ENCODE measurements around the gene OSBPL8.
A peak's percentile ranks its signal among the peaks of the same experiment; 100 is the strongest.

Gene OSBPL8, protein sequence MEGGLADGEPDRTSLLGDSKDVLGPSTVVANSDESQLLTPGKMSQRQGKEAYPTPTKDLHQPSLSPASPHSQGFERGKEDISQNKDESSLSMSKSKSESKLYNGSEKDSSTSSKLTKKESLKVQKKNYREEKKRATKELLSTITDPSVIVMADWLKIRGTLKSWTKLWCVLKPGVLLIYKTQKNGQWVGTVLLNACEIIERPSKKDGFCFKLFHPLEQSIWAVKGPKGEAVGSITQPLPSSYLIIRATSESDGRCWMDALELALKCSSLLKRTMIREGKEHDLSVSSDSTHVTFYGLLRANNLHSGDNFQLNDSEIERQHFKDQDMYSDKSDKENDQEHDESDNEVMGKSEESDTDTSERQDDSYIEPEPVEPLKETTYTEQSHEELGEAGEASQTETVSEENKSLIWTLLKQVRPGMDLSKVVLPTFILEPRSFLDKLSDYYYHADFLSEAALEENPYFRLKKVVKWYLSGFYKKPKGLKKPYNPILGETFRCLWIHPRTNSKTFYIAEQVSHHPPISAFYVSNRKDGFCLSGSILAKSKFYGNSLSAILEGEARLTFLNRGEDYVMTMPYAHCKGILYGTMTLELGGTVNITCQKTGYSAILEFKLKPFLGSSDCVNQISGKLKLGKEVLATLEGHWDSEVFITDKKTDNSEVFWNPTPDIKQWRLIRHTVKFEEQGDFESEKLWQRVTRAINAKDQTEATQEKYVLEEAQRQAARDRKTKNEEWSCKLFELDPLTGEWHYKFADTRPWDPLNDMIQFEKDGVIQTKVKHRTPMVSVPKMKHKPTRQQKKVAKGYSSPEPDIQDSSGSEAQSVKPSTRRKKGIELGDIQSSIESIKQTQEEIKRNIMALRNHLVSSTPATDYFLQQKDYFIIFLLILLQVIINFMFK

DNA sequence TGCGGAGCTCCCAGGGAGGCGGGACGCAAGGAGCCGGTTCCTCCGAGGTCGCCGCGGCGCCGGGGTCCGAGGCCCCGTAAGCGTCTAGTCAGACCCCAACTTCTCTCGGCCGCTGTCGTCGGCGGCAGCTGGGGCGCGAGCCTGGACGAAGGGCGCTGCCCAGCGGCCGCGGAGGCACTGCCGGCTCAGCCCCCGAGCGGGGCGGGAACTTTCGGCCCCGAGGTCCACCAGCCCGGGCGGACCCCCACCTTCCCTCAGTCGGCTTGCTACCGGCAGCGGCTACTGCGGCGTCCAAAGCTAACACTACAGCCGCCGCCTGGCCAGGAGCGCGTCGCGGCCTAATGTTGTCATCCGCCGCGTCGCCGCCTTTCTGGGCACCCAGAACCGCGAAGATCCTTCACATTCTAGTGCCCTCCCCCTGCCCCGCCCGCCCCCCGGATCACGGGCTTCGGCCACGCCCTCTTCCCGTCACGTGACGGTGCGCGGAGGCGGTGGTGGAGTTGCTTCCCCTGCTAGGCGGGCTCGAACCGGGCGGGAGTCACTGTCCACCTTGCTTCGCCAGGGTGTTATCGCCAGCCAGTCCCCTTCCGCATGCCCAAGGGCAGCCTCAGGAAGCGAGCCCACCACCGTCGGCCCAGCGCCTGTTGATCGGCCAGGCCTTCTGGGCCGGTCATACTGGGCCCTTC is at the start of gene OSBPL8:
TSS of gene OSBPL8 (minus strand) at position 372 of the 686 bp plus-strand sequence. CDS start 72,220 bp downstream, outside the sequence.
- peak; percentile 65 to 97 (median 92) for DNase-seq

DNA sequence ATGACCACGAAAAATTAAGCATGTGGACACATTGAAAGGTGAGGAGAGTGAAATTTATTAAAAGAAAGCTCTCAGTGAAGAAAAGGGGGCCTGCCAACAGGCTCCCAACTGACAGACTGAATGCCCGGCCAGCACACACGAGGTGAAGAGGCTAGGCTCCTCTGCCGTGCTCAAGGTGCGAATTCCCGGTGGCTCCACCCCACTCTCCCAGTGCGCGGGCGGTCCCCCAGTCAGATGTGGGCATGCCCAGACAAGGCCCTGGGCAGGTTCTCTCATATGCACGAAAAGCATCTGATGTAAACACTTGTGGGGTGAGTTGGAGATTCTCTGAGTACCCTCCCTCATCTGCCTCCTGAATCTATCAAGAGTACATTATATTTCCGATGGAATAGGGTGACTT is 48.5 kb upstream of the OSBPL8 start:
- DNase-seq = no peak

DNA sequence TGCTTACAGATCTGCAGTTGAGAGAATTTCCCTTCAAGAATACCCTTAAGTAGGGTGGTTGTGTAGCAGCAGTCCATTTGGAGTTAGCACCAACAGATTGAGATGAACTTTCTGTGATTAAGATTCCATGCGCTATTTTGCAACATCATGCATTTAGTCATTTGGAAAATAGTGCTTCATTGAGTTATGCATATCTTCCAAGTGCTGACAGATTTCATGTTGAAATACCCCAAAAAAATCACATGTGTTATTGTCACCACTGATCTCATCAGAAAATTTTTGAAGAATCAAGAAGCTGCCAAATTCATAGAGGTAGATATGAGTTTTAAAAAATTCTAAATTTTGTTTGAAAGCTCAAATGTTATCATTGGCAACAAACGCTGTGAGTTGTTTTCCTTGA is 35.5 kb upstream of the OSBPL8 start:
- no peak for DNase-seq

DNA sequence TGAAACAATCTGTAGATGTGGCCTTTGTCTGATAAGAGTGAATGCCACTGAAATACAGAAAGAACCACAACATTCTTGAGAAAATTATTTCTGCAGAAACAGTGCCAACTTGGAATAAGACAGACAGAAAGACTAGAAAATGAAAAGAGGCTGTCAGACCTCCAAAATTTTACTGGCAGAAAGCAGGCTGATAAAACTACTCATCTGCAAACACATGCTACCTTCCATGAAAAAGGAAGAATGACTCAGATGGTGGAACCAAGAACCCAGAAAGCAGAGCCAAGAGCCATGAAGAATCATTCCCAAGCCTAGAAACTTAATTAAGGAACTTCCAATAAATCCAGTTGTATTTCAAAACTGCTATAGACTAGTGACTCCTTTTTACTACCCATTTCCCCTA is 31.9 kb upstream of the OSBPL8 start:
- DNase-seq = no peak

DNA sequence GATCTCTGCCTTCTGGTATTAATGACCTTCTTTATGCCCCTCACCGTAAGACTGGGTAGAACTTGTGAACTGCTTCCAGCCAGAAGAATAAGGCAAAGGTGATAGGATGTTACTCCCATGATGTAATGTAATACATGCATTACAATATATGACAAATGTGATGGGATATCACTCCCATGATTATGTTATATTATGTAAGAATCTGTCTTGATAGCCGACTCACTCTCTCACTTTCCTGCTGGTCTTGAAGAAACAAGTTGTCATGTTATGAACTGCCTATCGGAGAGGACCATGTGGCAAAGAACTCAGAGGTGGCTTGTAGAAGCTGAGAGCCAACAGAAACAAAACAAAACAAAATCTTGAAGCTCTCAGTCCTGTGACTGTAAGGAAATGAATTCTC is 30.6 kb upstream of the OSBPL8 start:
- no peak for DNase-seq

DNA sequence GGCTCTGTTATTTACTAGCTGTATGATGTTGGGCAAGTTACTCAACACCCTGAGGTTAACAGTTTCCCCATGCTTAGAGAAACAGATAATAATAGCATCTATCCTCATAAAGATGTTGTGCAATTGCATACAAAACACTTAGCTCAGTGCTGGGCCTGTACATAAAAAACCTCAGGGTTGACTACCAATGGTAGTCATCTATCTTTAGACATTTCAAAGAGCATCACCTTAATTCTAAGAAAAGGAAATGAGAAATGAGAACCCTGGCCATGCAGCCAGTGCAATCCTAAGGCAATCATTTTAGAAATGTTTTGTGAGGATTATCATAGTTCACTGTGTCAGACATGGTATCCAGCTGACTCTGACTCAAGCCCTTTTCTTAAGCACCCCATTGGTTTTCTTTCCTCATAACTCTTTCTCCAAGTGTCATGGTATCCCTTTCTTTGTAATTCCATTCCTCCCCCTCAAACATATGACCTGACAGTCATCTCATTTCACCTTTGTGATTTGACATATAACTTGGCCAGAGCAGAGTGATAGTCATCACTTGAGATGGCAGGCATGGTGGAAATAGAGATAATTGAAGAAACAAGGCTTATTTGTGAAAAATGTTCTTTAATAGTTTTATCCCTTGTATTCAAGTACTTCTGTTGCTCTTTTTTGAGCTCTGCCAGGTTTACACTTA is 29.5 kb upstream of the OSBPL8 start:
- no peak for DNase-seq

DNA sequence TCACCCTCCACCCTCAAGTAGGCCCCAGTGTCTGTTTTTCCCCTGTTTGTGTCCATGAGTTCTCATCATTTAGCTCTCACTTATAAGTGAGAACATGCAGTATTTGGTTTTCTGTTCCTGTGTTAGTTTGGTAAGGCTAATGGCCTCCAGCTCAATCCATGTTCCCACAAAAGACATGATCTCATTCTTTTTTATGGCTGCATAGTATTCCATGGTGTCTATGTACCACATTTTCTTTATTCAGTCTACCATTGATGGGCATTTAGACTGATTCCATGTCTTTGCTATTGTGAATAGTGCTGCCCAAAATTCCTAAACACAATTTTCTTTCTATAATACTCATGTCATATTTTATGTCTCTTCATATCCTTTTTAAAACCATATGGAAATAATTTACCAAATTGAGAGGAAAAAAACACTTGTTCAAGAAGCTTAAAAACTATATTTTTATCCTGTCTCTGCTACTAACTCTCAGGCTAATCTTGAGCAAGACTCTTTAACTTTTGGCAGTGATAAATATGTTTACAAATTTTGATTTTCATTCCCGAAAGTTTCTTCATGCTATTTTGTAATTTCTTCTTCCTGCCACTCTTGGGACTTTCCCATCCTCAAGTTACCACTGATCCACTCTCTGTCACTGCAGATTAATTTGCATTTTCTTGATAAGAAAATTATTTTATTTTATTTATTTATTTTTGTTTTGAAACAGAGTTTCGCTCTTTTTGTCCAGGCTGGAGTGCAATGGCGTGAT is 28.0 kb upstream of the OSBPL8 start:
- no peak for DNase-seq

DNA sequence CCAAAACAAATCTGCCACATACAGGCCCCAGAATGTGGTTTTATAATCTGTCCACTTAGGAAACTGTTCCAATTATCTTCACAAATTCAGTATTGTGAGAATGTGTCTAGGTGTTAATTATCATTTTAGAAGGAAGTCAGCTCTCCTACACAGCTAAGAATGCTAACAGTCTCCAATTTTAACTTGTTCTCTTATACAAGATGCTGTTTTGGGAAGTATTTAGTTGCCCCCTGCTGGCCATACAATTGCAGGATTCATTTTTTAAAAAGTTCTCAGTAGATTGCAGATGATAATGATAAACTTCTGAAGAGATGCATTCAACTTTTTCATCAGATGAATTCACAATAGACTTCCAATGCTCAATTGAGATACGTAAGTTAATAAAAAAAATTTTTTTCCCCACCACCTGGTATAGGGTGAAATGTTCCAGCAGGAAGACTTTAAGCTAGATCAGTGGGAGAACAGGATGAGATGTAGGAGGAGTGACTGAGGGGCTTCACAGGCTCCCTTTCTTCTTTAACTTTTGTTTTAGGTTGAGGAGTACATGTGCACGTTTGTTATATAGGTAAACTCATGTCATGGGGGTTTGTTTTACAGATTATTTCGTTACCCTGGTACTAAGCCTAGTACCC is 27.3 kb upstream of the OSBPL8 start:
- peak in 7 of 56 donors; percentile 0 to 50 (median 15) for DNase-seq

DNA sequence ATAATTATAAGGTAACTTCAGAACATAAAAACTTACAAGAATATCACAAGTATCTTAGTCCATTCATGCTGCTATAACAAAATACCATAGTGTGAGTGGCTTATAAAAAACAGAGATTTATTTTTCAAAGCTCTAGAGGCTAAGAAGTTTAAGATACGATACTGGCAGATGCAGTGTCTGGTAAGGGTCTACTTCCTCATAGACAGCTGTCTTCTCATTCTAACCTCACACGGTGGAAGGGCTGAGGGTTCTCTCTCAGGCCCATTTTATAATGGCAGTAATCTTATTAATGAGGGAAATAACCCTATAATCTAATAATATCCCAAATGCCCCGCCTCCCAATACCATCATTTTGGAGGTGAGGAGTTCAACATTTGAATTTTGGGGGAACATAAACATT is 23.7 kb upstream of the OSBPL8 start:
- DNase-seq = no peak

DNA sequence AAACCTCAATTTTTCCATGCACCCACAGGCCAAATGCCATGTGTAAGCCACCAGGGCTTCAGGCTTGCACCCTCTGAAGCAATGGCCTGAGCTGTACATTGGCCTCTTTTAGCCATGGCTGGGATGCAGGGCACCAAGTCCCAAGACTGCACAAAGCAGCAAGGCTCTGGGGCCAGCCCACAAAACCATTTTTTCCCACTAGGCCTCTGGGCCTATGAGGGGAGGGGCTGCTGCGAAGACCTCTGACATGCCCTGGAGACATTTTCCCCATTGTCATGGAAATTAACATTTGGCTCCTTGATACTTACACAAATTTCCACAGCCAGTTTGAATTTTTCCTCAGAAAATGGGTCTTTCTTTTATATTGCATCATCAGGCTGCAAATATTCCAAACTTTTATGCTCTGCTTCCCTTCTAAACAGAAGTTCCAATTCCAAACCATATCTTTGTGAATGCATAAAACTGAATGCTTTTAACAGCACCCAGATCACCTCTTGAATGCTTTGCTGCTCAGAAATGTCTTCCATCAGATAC is 14.3 kb upstream of the OSBPL8 start:
- DNase-seq = no peak

DNA sequence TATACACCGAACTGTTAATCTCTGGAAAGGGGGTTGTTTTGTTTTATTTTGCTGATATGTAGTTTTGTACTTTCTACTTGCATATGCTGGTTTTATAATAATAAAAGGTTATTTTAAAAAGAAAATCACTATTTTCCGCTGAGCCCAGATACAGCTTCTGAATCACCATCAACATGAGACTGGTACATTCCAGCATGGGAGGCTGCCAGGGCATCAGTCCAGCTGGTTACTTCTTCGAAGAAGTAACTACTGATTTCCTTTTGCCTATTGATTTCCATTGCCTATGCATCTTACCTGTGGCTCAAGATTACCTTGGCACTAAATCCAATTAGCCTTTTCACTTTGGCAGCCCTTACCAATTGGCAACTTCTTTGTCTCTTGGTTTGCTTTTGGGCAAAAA is 11.7 kb upstream of the OSBPL8 start:
- no peak for DNase-seq

DNA sequence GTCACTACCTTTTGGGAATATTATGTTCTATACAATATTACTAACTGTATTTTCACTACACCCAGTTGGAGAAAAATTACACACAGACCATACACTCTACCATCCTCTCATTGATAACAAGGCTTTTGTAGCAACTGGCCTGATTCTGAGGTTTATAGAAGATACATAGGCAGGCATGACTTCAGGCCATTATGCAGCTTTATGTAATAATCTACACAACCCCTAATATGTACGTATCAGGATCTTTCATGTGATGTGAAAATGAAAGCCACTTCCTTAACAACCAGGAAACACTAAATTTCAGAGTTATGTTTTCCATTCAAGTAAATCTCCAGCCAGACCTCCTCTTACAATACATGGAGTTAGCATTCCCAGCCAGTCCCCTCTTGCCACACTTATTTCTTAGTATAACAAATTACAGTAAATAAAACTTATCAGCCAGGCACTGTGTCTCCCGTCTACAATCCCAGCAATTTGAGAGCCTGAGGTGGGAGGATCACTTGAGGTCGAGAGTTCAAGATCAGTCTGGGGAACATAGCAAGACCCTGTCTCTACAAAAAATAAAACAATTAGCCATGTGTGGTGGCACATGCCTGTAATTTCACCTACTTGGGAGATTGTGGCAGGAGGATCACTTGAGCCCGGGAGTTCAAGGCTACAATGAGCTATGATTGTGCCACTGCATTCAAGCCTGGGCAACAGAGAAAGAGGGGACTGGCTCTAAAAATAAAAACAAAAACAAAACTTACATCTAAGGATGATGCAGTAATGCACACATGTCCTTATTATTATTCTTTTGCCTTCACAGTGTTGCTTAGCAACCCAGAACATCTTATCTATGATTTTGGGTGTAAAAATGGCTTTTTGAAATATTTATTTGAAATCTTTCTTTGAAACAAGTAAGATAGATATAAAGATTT is 10.4 kb upstream of the OSBPL8 start:
- no peak for DNase-seq

DNA sequence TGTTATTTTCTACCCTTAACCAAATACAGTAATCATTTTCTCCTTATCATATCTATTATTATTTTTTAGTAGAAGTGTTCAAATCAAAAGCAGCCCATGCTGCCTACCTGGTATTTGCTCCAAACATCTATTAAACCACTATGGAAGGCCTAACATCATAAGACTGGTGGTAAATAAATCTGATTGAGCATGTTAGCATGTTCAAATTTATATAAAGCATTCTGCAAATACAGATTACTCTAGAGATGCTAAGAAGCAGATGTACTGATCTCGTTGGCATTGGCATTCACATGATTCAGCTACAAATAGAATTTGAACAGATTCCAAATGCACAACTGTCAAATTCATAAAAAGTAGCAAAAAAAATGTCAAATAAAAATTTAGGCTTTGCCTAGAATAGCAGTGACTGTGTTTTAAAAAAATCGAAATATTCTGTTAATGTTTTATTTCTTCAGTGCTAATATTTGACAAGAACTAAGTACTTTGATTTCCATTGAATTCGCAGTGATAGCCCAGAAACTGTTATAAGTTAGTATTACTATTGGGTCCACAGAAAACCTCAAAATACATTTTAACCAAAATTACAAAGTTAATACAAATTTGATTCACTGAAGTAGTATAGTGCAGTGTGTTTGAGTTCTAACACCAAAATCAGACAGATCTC is 9.4 kb upstream of the OSBPL8 start:
- no peak for DNase-seq

DNA sequence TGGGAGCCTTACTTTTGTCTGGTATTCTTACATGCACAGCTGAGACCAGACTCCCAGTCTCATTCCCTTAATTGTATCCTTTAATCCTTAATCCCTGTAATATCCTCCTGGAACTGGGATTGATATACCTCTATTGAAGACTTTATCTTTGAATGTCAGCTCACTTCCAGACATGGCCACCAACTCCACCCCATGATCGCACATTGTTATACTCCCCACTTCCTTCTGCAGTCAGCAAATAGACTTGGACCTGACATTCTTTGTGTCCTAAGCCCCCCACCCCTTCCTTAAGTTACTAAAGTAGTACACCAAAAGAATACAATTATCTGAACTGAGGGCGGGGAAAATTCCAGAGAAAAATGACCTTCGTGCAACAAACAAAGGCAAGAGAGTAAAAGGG is 8.6 kb upstream of the OSBPL8 start:
- DNase-seq = no peak

DNA sequence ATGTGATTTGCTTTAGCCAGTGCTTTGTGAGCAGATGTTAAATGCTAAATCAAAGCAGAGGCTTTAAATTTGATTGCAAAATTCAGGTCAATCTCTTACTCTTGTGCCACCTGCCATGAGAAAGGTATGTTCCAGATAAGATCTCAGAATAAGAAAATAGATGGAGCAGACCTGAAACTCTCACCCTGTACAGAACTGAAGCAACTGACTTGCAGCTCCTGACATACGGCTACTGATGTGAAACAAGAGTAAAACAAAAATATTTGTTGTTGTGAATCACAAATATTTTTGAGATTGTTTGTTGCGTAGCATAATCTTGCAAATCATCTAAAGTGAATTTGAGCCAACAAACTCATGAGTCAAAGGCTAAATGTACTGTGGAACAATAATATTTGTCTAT is 3.5 kb upstream of the OSBPL8 start:
- no peak for DNase-seq

DNA sequence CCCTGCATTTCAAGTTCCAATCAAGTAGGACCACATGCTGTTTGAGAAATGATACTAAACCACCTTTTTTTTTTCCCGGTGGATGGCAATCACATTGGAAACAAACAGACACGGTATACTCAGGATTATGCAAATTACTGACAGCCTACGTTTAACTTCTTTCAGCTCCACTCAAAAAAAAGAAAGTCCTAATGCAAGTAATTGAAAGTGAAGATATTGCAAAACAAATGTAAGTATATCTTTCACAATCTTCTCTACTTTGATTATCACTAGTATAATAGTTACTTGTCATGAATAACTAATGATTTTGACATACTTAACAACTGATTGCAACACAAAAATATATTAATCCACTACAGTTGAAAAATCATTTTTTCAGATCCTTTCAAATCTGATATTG is 2.6 kb upstream of the OSBPL8 start:
- DNase-seq = no peak

DNA sequence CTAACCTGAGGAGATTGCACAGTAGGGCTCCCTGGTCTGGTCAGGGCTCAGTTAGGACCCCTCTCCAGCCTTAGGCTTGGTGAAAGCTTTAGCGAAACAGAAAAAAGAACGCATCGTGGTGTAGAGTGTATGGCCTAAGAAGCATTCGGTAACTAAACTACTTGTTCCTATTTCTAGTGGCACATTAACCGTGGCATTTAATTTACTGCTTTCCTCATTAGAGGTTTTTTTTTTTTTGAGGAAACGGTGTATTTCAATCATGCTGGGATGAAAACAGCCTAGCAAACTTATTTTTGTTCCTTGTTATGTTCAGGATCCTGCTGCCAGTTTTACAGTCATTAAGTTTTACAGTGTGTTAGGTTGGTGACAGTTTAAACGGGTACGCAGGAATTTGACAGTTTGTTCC is 518 bp upstream of the OSBPL8 start:
- DNase-seq = no peak
